Measurements from ENCODE around the gene TAOK3. TPM values are rescaled to one million over a fixed set of nuclear protein-coding genes. Genes with fewer than 3 reads are reported as not detected.

TAOK3 gene
- total RNA-seq, 4 donors from 2014 or later, result 34.6 to 44.9 (median 39.6) TPM

GRCh38 chr12:118237052-118237665 is 135.5 kb downstream of the TAOK3 start:
- no peaks in the 10 kb centered on the region for H3K9me3 ChIP-seq
- intact Hi-C loops (cut with DNase I), result no loop called here

GRCh38 chr12:118220702-118221101 is 152.0 kb downstream of the TAOK3 start:
- H3K4me1 ChIP-seq, result no peaks in the 10 kb centered on the region
- H3K36me3 ChIP-seq, result peaks cover 0 to 8% (median 1%) of the 10 kb centered on the region in 4 donors
- TF ChIP-seq EP300 (IDR thresholded peaks at IDR 0.05) (no peak), POLR2A (IDR thresholded peaks at IDR 0.05; ENCODE audit: low read depth) (no peak), POLR2AphosphoS5 (IDR thresholded peaks at IDR 0.05) (no peak), CTCF (IDR thresholded peaks at IDR 0.05) (no peak)
- H3K9me3 ChIP-seq, result no peaks in the 10 kb centered on the region
- no peak overlapping the region for H3K4me3 ChIP-seq
- intact Hi-C loops (cut with DNase I), result no loop called here
- no peak overlapping the region for H3K27ac ChIP-seq (replicated peaks in 1 of 4)
- no peak for DNase-seq (ENCODE audit: extremely low spot score)
- H3K27me3 ChIP-seq, result no peaks in the 10 kb centered on the region

More at GRCh38 chr12:118237052-118237665, 135.5 kb downstream of the TAOK3 start:
- Histone ChIP-seq H3K27ac (replicated peaks in 1 of 4) (no peak overlapping the region), H3K36me3 (peaks cover 12 to 41% (median 31%) of the 10 kb centered on the region in 4 donors), H3K4me1 (no peaks in the 10 kb centered on the region), H3K27me3 (no peaks in the 10 kb centered on the region), H3K4me3 (no peak overlapping the region)
- 71% methylated on average over 1 of the region's 1 CpG for WGBS
- TF ChIP-seq EP300 (IDR thresholded peaks at IDR 0.05) (no peak), POLR2AphosphoS5 (IDR thresholded peaks at IDR 0.05) (no peak), CTCF (IDR thresholded peaks at IDR 0.05) (no peak), POLR2A (IDR thresholded peaks at IDR 0.05; ENCODE audit: low read depth) (no peak)
- DNase-seq (ENCODE audit: extremely low spot score), result no peak

GRCh38 chr12:118219772-118220171 is 152.9 kb downstream of the TAOK3 start:
- H3K36me3 ChIP-seq, result peaks cover 0 to 4% (median 1%) of the 10 kb centered on the region in 4 donors
- no peaks in the 10 kb centered on the region for H3K9me3 ChIP-seq
- H3K27ac ChIP-seq (replicated peaks in 1 of 4), result no peak overlapping the region
- 92% methylated on average over 7 of the region's 7 CpGs for WGBS
- no peaks in the 10 kb centered on the region for H3K27me3 ChIP-seq
- DNase-seq (ENCODE audit: extremely low spot score), result no peak
- H3K4me1 ChIP-seq, result no peaks in the 10 kb centered on the region
- intact Hi-C loops (cut with DNase I), result no loop called here
- no peak overlapping the region for H3K4me3 ChIP-seq
- TF ChIP-seq POLR2A (IDR thresholded peaks at IDR 0.05; ENCODE audit: low read depth) (no peak), EP300 (IDR thresholded peaks at IDR 0.05) (no peak), CTCF (IDR thresholded peaks at IDR 0.05) (no peak), POLR2AphosphoS5 (IDR thresholded peaks at IDR 0.05) (no peak)

- TF ChIP-seq POLR2AphosphoS5 (IDR thresholded peaks at IDR 0.05) (no peak), EP300 (IDR thresholded peaks at IDR 0.05) (no peak), POLR2A (IDR thresholded peaks at IDR 0.05; ENCODE audit: low read depth) (no peak), CTCF (IDR thresholded peaks at IDR 0.05) (no peak)
- Histone ChIP-seq H3K36me3 (peaks cover 0 to 4% (median 3%) of the 10 kb centered on the region in 4 donors), H3K4me3 (no peak overlapping the region), H3K27me3 (no peaks in the 10 kb centered on the region), H3K9me3 (no peaks in the 10 kb centered on the region), H3K27ac (replicated peaks in 1 of 4) (no peak overlapping the region), H3K4me1 (no peaks in the 10 kb centered on the region)
- DNase-seq (ENCODE audit: extremely low spot score), result no peak
- intact Hi-C loops (cut with DNase I), result no loop called here
- WGBS, result 94% methylated on average over 5 of the region's 5 CpGs
Measured at GRCh38 chr12:118219106-118219505, 153.6 kb downstream of the TAOK3 start.

GRCh38 chr12:118213452-118213851 is 159.3 kb downstream of the TAOK3 start:
- H3K36me3 ChIP-seq, result peaks cover 5 to 20% (median 13%) of the 10 kb centered on the region in 4 donors
- DNase-seq (ENCODE audit: extremely low spot score), result no peak
- no peak overlapping the region for H3K27ac ChIP-seq (replicated peaks in 1 of 4)
- TF ChIP-seq EP300 (IDR thresholded peaks at IDR 0.05) (no peak), POLR2A (IDR thresholded peaks at IDR 0.05; ENCODE audit: low read depth) (no peak), CTCF (IDR thresholded peaks at IDR 0.05) (no peak), POLR2AphosphoS5 (IDR thresholded peaks at IDR 0.05) (no peak)
- H3K4me1 ChIP-seq, result no peaks in the 10 kb centered on the region
- intact Hi-C loops (cut with DNase I), result no loop called here
- 87% methylated on average over 1 of the region's 1 CpG for WGBS
- H3K4me3 ChIP-seq, result no peak overlapping the region
- H3K27me3 ChIP-seq, result no peaks in the 10 kb centered on the region
- no peaks in the 10 kb centered on the region for H3K9me3 ChIP-seq

Data from esophagus muscularis mucosa (tissue), 4 donors.